C1 segment of cervical spinal cord (tissue), 14 donors: ENCODE measurements around the gene PALD1.

Source experiments
- DNase-seq, 14 donors: peaks; one replicate each; lab custom pipeline; 2025; lab: John Stamatoyannopoulos, UW

PALD1 gene

GRCh38 chr10:70457759-70458305, 20.7 kb upstream of the PALD1 start:
- DNase-seq = no peak

DNA sequence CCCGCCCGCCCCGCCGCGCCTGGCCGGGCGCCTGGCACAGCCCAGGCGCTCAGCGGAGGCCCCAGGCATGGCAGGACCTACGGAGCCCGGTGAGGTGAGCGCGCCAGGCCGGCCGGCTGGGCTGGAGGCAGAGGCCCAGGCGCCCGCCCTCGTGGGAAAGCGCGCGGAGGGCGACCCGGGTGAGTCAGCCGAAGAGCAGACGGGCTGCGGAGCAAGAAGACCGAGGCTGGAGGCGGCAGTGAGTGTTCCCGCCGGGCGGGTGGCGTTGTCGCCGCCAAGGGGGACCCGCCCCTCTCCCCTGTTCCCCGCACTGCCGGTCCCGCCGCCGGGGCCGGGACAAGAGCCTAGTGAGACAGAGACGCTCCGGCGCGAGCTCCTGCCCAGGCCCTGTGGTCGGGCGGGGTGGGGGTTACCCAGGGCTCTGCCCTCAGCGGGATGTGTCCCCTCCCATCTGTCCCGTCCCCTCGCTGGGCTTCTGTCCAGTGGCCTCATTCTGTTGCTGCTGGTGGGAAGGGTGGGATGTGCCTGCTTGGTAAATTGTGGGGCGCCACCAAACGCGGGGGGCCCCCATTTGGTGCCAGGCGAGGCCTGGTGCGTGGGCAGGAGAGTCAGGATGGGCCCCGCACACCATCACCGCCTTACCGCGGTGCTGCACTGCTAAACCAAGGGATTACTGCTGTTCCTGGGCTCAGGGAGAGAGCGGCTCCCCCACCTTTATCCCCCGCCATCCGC, 20.1 kb upstream of the PALD1 start:
- DNase-seq = peak in 10 of 14 donors; percentile 15 to 76 (median 30)

DNA sequence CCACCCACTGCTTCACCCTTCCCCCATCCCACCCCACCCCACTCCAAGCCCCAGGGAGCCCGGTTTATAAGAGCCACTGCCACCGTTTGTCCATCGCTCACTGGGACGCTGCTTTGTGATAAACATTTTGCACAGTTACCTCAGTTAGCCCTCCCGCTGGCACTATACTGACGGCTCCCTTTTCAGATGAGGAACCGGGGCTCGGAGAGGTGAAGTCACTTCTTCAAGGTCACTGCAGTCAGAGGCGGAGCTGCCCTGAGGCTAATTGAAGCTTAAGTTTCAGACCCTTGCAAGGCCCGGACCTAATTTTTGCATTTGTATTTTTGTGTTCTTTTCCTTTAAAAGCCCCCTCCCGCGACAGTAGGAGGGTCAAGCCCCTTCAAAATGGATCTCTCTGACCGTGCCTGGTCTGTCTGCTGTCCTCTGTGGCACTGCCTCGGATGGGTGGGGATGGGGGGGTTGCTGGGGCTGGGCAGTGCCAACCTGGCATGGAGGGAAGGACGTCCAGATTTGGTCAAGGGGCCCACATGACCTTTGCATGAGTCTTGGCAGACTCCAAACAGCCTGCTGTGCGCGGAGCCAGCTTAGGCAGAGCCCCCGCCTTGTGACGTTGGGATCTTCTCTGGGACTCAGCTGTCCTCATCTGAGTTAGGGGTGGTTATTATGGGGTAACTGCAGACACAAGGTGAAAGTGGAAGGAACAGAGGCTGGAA, 19.4 kb upstream of the PALD1 start:
- DNase-seq = no peak

GRCh38 chr10:70459774-70460490, 18.6 kb upstream of the PALD1 start:
- DNase-seq = no peak

DNA sequence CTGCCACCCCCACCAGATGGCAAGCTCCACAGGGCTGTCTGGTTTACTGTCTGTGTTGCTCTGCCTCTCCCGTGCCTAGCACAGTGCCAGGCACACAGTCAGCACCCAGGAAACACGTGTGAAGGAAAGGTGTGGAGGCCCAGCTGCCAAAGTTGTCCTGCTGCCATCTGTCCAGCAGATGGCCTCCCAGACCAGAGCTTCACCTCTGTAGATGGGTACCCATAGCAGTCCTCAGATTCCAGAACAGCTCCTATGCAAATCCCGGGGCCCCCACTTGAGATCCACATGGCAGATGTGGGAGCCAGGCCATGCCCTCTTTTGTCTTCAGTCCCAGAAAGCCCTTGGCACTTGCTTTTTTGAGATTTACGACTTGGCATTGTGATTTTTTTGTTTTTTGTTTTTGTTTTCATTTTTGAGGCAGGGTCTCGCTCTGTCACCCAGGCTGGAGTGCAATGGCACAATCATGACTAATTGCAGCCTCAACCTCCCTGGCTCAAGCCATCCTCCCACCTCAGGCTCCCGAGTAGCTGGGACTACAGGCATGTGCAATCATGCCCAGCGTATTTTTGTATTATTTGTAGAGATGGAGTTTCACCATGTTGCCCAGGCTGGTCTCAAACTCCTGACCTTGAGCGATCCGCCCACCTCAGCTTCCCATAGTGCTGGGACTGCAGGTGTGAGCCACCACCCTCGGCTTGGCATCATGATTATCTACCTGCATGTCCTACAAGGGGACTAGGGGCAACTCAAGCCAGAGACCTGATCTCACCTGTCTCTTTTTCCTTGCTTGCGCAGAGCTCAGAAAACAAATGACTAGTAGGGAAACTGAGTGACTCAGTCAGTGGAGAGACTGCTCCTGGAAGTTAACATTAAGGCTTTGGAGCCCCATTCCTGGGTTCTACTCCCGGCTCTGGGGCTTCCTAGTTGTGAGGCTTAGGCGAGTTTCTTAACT, 16.9 kb upstream of the PALD1 start:
- DNase-seq = peak in 7 of 14 donors; percentile 11 to 50 (median 19)

DNA sequence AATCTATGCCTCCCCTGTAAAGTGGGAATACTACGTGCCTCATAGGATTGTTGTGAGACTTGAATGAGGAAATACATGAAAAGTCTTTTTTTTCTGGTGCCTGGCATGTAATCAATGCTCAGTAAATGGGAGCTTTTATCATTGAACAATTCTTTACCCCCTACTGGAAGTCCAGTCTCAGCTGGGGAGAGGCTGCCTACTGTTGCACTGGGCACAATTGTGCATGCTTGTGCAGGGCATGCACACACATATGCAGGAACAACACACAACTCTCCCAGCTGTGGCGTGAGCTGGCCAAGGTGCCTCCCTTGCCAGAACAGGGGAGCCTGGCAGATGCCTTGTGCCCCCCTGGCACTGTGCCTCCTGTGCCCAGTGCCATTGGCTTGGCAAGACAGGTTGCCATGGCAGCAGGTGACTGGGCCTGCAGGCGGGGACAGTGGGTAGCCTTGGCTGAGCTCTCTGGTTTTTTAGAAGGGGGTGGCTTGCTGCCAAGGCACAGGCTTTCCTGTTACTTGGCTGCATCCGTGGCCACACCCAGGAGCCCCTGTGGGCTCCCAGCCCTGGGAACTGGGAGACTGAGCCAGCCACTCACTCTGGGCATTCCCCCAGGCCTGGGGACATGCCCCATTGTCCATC, 16.1 kb upstream of the PALD1 start:
- DNase-seq = peak in 10 of 14 donors; percentile 48 to 96 (median 74)

DNA sequence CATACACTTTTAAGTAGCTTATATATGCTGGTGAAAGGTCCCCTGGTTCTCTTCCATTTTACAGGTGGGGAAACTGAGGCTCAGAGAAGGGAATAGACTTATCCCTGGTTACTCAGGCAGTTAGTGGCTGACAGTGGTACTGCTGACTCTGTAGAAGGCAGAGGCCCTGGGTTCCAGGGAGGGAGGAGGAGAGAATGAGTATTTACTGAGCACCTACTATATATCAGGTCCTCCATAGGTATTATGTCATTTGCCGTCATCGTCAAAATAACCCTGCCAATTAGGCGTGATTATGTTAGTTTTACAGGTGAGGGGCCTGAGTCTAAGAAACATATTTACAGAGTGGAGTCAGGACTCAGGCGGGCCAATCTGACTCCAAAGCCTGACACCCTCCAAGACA, 13.3 kb upstream of the PALD1 start:
- no peak for DNase-seq

DNA sequence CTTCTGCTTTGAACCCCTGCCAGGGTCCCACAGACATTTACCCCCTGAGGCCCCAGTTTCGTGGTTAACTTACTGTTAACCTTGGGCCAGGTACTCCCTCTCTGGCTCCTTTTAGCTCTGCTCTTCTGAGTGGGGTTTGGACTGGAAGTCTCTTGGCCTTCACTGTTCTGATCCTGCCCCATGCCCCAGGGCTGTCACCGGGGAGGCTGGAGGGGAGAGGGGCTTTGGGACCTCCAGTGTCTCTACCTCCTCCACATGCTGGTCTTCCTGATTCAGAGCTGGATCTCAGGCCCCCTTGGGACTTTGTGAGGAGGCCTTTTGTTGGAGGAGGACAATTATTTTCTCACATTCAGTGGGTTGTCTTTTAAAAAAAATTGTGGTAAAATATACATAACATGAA, 12.7 kb upstream of the PALD1 start:
- no peak for DNase-seq

DNA sequence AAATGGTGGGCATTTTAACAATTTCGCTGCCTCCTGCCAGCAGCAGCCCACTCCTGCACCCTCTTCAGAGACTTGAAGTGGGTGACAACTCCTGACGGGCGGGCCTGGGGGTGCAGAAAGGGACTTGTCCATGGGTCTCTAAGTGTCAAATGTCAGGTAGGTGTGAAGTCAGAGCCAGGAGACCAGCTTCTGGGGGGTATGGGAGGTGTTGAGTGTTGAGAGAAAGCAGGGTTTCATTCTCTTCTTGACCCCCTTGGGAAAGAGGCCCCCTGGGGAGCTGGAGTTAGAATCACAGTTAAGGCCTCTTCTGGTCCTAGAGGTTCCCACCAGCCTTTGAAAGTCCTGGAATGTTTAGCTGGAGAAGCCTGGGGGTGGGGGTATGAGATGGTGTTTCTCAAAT, 11.6 kb upstream of the PALD1 start:
- no peak for DNase-seq

- no peak for DNase-seq
Measured at GRCh38 chr10:70472799-70473454, 5.6 kb upstream of the PALD1 start.

DNA sequence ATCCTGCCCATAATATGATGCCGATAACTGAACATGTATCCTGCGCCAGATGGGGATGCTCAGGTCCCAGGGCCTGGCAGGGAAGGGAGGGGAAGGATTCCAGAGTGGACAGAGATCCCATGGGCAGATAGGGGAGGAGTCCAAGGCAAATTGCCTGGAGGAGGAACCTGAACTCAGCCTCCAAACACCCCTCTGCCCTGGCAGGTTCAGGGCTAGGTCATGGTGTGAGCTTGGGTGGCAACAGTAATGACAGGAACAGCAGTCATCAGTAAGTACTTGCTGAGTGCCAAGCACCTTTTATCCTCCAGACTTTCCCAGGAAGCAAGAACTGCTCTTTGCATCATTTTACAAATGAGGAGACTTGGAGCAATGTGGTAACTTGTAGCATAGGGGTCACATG, 3.8 kb upstream of the PALD1 start:
- no peak for DNase-seq

DNA sequence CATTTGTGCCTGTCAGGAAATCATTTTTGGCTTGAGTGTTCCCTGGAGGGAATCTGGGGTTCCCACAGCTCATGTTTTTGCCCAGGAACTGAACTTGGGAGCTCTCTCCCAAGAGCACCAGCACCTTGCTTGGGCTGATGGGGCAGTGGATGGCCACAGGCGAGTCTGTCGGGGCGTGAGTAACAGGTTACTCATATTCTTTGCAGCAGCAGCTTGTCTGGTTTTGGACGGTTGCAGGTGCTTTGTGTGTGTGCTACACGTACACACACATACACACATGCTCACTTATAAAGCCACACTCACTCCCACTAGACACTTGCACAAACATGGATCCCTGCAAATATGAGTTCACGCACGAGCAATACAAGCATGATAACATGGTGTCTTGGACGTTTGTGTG, 2.9 kb upstream of the PALD1 start:
- no peak for DNase-seq

DNA sequence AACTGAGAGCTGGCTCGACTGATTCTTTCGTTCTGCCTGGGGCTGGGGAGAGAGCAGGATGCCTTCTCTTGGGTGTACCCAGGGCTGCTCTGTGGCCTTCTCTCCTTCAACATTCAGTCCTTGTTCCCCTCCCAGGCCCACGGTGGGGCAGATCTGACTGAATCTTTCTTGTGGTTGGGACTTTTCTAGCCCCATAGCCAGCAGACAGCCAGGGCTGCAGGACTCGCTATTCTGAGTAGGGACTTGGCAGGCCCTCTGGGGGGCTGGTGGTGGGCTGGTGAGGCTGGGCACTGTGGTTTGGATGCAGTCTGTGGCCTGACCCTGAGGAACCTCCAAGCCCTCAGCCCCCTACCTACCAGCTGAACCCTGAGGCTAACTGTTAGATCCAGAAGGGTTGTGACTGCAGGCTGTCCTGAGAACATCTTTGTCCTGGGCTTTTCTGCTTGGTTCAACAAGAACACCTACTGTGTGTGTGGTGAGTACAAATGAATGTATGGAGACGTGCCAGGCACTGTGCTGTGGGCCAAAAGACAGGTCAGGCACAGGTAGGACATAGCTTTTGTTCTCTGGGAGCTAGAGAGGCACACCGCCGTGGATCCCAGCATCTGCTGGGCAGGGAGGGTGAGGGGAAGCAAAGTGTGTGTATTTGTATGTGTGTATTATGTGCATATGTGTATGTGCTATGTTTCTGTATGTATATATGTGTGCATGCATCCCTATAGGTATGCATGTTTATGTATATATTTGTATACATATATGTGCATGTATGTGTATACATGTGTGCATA, 2.1 kb upstream of the PALD1 start:
- DNase-seq = no peak

DNA sequence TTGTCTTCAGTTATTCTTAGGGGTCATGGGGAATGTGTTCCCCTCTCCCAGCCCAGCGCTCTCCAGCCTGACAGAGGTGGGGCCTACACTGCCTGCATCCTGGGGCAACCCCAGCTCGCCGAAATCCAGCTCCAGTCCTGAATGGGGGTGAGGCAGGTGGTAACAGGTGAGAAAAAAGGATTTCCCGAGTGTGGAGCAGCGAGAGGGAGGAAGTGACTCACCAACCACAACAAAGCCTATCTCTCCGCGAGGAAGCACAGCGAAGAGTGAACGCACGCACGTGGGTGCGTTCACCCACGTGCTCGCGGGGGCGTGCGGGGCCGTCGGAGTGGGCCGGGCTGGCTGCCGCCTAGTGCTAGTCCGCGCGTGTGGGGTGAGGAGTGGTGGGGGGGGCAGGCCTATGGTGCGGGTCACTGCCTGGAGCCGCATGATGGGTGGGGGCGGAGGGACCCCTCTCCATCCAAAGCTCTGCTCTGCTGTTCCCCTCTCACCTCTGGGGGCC, 855 bp upstream of the PALD1 start:
- no peak for DNase-seq

GRCh38 chr10:70479165-70479581, 606 bp downstream of the PALD1 start:
- no peak for DNase-seq

- peak in 1 of 14 donors; percentile 54 for DNase-seq
Measured at GRCh38 chr10:70479626-70480238, 1.2 kb downstream of the PALD1 start.

GRCh38 chr10:70480239-70480861, 1.8 kb downstream of the PALD1 start:
- DNase-seq = peak in 1 of 14 donors; percentile 43

GRCh38 chr10:70481105-70481504, 2.5 kb downstream of the PALD1 start:
- peak in 1 of 14 donors; percentile 38 for DNase-seq
